Vagina (tissue), 2 donors: ENCODE measurements around the gene LDAH.

Experiments
- CTCF ChIP-seq, 3 experiments: fragments of 450-650 bp in 2 of 3; fragments of 200-600 bp in 1 of 3; sonication (generic) in 1 of 3; IDR thresholded peaks; one replicate each; pipeline ENCODE4 v1.5.1; 2017 to 2019; ENCODE audit warnings: antibody characterized with exemption in 3 of 3, mild to moderate bottlenecking in 2 of 3, moderate library complexity in 2 of 3
- POLR2A ChIP-seq, 2 donors: fragments of 450-650 bp; IDR thresholded peaks; one replicate each; pipeline ENCODE4 v1.6.1; 2017; ENCODE audit warnings: antibody characterized with exemption in 2 of 2, mild to moderate bottlenecking in 2 of 2, moderate library complexity in 2 of 2

GRCh38 chr2:20648831-20649230 lies 174.1 kb downstream of the LDAH start:
- no peak for TF ChIP-seq CTCF (IDR thresholded peaks at IDR 0.05)
- TF ChIP-seq POLR2A (IDR thresholded peaks at IDR 0.05): no peak
